ENCODE measurements around the gene ZBTB7B.

GRCh38 chr1:155002464-155003226 lies at the start of gene ZBTB7B:
- TF ChIP-seq ATF2 (tag by site-specific recombination; IDR thresholded peaks at IDR 0.05; ENCODE audit: low read depth) = no peak
- no peak for TF ChIP-seq ZBTB1 (tag by site-specific recombination; IDR thresholded peaks at IDR 0.05)
- no peak for TF ChIP-seq ZNF776 (tag by site-specific recombination; IDR thresholded peaks at IDR 0.05; ENCODE audit: borderline replicate concordance)
- no peak for TF ChIP-seq ZNF621 (tag by site-specific recombination; IDR thresholded peaks at IDR 0.05)
- no peak for TF ChIP-seq TRIM28 (IDR thresholded peaks at IDR 0.05; ENCODE audit: borderline replicate concordance, low read length)
- no peak for TF ChIP-seq ZNF449 (tag by site-specific recombination; IDR thresholded peaks at IDR 0.05)
- no peak for TF ChIP-seq CTCF (tag by site-specific recombination; IDR thresholded peaks at IDR 0.05)
- TF ChIP-seq ZNF660 (tag by site-specific recombination; IDR thresholded peaks at IDR 0.05) = no peak

All from HEK293 (cell line).